Fibroblast of skin of abdomen (primary cell): ENCODE measurements around the gene CRX.
"Not testable (repeated sequence)": the region's sequence is repeated elsewhere in the genome, so short reads cannot be mapped to it uniquely, and the experiment has no call there.

Experiments used
- DNase-seq: peaks from one replicate; pipeline ENCODE4 v3.0.0-alpha.2; 2013

CRX gene

GRCh38 chr19:47860602-47861297 is 39.0 kb downstream of the CRX start:
- no peak for DNase-seq

GRCh38 chr19:47861630-47862029 is 39.9 kb downstream of the CRX start:
- DNase-seq = no peak

GRCh38 chr19:47863514-47863936 is 41.8 kb downstream of the CRX start:
- DNase-seq = peak; percentile 49

GRCh38 chr19:47865166-47865565 is 43.4 kb downstream of the CRX start:
- DNase-seq = no peak

- DNase-seq = no peak
These were observed 57.2 kb downstream of the CRX start for GRCh38 chr19:47878906-47879305.

- not testable (repeated sequence) for DNase-seq
These were observed 57.6 kb downstream of the CRX start for GRCh38 chr19:47879385-47879784.

- DNase-seq = no peak
These were observed 60.0 kb downstream of the CRX start for GRCh38 chr19:47881757-47882156.

GRCh38 chr19:47882890-47883289 is 61.2 kb downstream of the CRX start:
- no peak for DNase-seq

- no peak for DNase-seq
These were observed 63.3 kb downstream of the CRX start for GRCh38 chr19:47885067-47885463.

- no peak for DNase-seq
These were observed 64.3 kb downstream of the CRX start, which contains the start of gene SULT2A1 for GRCh38 chr19:47886010-47886559. Gene SULT2A1 (minus strand): TSS chr19:47886315. CDS start chr19:47886257, 58 bp downstream.

- no peak for DNase-seq
These were observed 69.3 kb downstream of the CRX start for GRCh38 chr19:47890865-47891621.

- no peak for DNase-seq
These were observed 69.8 kb downstream of the CRX start for GRCh38 chr19:47891622-47891922.

GRCh38 chr19:47891923-47892666 is 70.4 kb downstream of the CRX start:
- DNase-seq = no peak
